Measurements from ENCODE around the gene WNT8B.

- TF ChIP-seq SIN3A (IDR thresholded peaks at IDR 0.05; ENCODE audit: borderline replicate concordance, insufficient read depth, low read length) (no peak), POLR2AphosphoS5 (IDR thresholded peaks at IDR 0.05; ENCODE audit: low read depth, low read length) (no peak), REST (IDR thresholded peaks at IDR 0.05; ENCODE audit: insufficient read depth in 1 of 2, low read depth in 2 of 2, low read length in 2 of 2) (no peak), FOXP2 (optimal IDR thresholded peaks at IDR 0.05; ENCODE audit: borderline replicate concordance, extremely low read depth, extremely low read length, insufficient read depth) (no peak), TAF1 (IDR thresholded peaks at IDR 0.05; ENCODE audit: borderline replicate concordance, insufficient read depth, low read length) (no peak)
These were observed at the start of gene WNT8B for GRCh38 chr10:100462709-100463108.
